LNCaP clone FGC (cell line): ENCODE results near the gene NAALADL2.
"Not testable (repeated sequence)": the region's sequence is repeated elsewhere in the genome, so short reads cannot be mapped to it uniquely, and the experiment has no call there.

Experiments used
- DNase-seq: peaks from one replicate; pipeline ENCODE4 v3.0.0-alpha.2; 2011; ENCODE audit warnings: low read depth
- H3K4me3 ChIP-seq: 2 replicates; pipeline ENCODE4 v1.5.1; 2011; ENCODE audit warnings: mild to moderate bottlenecking, low read depth, low read length, control low read depth
- CTCF ChIP-seq: IDR thresholded peaks from 2 replicates; pipeline ENCODE4 v1.5.1; 2012; ENCODE audit warnings: mild to moderate bottlenecking; ENCODE audit not compliant: control insufficient read depth, insufficient read depth; ENCODE audit errors: extremely low read depth

Gene NAALADL2

GRCh38 chr3:175155172-175155571 lies 296.0 kb downstream of the NAALADL2 start:
- TF ChIP-seq CTCF, result no peak
- DNase-seq, result no peak
- no peak overlapping the region for H3K4me3 ChIP-seq

GRCh38 chr3:175159202-175159601 lies 300.1 kb downstream of the NAALADL2 start:
- no peak overlapping the region for H3K4me3 ChIP-seq
- no peak for DNase-seq
- no peak for TF ChIP-seq CTCF

GRCh38 chr3:175161291-175161690 lies 302.2 kb downstream of the NAALADL2 start:
- no peak for DNase-seq
- no peak for TF ChIP-seq CTCF
- no peak overlapping the region for H3K4me3 ChIP-seq

- TF ChIP-seq CTCF, result no peak
- no peak overlapping the region for H3K4me3 ChIP-seq
- no peak for DNase-seq
Observed at GRCh38 chr3:175163686-175164085, 304.6 kb downstream of the NAALADL2 start.

GRCh38 chr3:175173117-175173516 lies 314.0 kb downstream of the NAALADL2 start:
- H3K4me3 ChIP-seq, DNase-seq: not testable (repeated sequence)

- DNase-seq, result no peak
- TF ChIP-seq CTCF, result no peak
- H3K4me3 ChIP-seq, result no peak overlapping the region
Observed at GRCh38 chr3:175176556-175176955, 317.4 kb downstream of the NAALADL2 start.

- no peak overlapping the region for H3K4me3 ChIP-seq
- no peak for TF ChIP-seq CTCF
- peak; percentile 93 for DNase-seq
Observed at GRCh38 chr3:175179055-175179454, 319.9 kb downstream of the NAALADL2 start.

- DNase-seq, result no peak
- no peak for TF ChIP-seq CTCF
Observed at GRCh38 chr3:175184392-175184791, 325.3 kb downstream of the NAALADL2 start.

More at GRCh38 chr3:175184392-175184791, 325.3 kb downstream of the NAALADL2 start:
- no peak overlapping the region for H3K4me3 ChIP-seq
